GM20431 (cell line): ENCODE measurements around the gene MYO9A.
"Not testable (repeated sequence)": the region's sequence is repeated elsewhere in the genome, so short reads cannot be mapped to it uniquely, and the experiment has no call there.

Experiments
- in situ Hi-C: fragments of 300-500 bp; cut with MseI, MboI; formaldehyde crosslinking; loops from one replicate; pipeline ENCODE4 v1.15.0; 2020; ENCODE audit warnings: low sequenced_read_pairs; ENCODE audit not compliant: unreplicated experiment

Gene MYO9A

GRCh38 chr15:72057548-72058091 is 60.3 kb downstream of the MYO9A start:
- in situ Hi-C loops, result no loop called here

GRCh38 chr15:72056217-72056616 is 61.7 kb downstream of the MYO9A start:
- in situ Hi-C loops, result not testable (repeated sequence)

- in situ Hi-C loops, result not testable (repeated sequence)
Observed at GRCh38 chr15:72053297-72053696, 64.7 kb downstream of the MYO9A start.

- in situ Hi-C loops, result no loop called here
Observed at GRCh38 chr15:72050700-72051099, 67.2 kb downstream of the MYO9A start.

- in situ Hi-C loops, result no loop called here
Observed at GRCh38 chr15:72047020-72047419, 70.9 kb downstream of the MYO9A start.

GRCh38 chr15:72044956-72045355 is 73.0 kb downstream of the MYO9A start:
- in situ Hi-C loops, result no loop called here

- in situ Hi-C loops, result no loop called here
Observed at GRCh38 chr15:72042865-72043264, 75.1 kb downstream of the MYO9A start.

GRCh38 chr15:72042054-72042453 is 75.9 kb downstream of the MYO9A start:
- in situ Hi-C loops, result no loop called here

GRCh38 chr15:72037321-72037720 is 80.6 kb downstream of the MYO9A start:
- in situ Hi-C loops, result no loop called here

- in situ Hi-C loops, result no loop called here
Observed at GRCh38 chr15:72034859-72035650, 82.9 kb downstream of the MYO9A start.

GRCh38 chr15:72034351-72034750 is 83.6 kb downstream of the MYO9A start:
- in situ Hi-C loops, result no loop called here

GRCh38 chr15:72033711-72034110 is 84.2 kb downstream of the MYO9A start:
- in situ Hi-C loops, result no loop called here

- in situ Hi-C loops, result no loop called here
Observed at GRCh38 chr15:72033285-72033684, 84.7 kb downstream of the MYO9A start.

GRCh38 chr15:72021604-72022003 is 96.3 kb downstream of the MYO9A start:
- in situ Hi-C loops, result no loop called here

GRCh38 chr15:72020799-72021198 is 97.2 kb downstream of the MYO9A start:
- in situ Hi-C loops, result no loop called here

GRCh38 chr15:72014555-72014954 is 103.4 kb downstream of the MYO9A start:
- in situ Hi-C loops, result not testable (repeated sequence)

GRCh38 chr15:72013703-72014102 is 104.2 kb downstream of the MYO9A start:
- in situ Hi-C loops, result no loop called here

GRCh38 chr15:72011302-72011942 is 106.5 kb downstream of the MYO9A start:
- in situ Hi-C loops, result no loop called here

- in situ Hi-C loops, result no loop called here
Observed at GRCh38 chr15:72009222-72009621, 108.7 kb downstream of the MYO9A start.

- in situ Hi-C loops, result no loop called here
Observed at GRCh38 chr15:72006382-72006781, 111.6 kb downstream of the MYO9A start.

- in situ Hi-C loops, result no loop called here
Observed at GRCh38 chr15:72005483-72005882, 112.5 kb downstream of the MYO9A start.
